Cardiac septum (tissue), 1 donor: ENCODE results near the gene IQCF2. TPM values are rescaled to one million over a fixed set of nuclear protein-coding genes. Genes with fewer than 3 reads are reported as not detected.
"Not testable (repeated sequence)": the region's sequence is repeated elsewhere in the genome, so short reads cannot be mapped to it uniquely, and the experiment has no call there.

ENCODE experiments used
- DNase-seq: peaks from one replicate; pipeline ENCODE4 v3.0.0-alpha.2; 2020; ENCODE audit warnings: low spot score
- intact Hi-C: fragments of 100-400 bp; cut with DNase I; formaldehyde crosslinking; loops from one replicate; pipeline ENCODE4 v1.14.0; 2022
- total RNA-seq: library from RNA; stranded (reverse); fragmentation: NEBNext Ultra II Directional; extraction: Animal tissue kit (Norgen Biotek cat#: 25700); gene quantifications from one replicate; pipeline ENCODE4 v1.2.1, GENCODE V29; 2021
- donor health status: DM: no; HTN: no; CAD: no.

The IQCF2 gene
- total RNA-seq, 1 donor from 2014 or later, result not detected

- DNase-seq, result no peak
- intact Hi-C loops, result no loop called here
These were observed 13.5 kb downstream of the IQCF2 start for GRCh38 chr3:51874889-51875288.

GRCh38 chr3:51875501-51875900, 14.1 kb downstream of the IQCF2 start, which contains the start of gene IQCF5:
Gene IQCF5 (minus strand): TSS chr3:51875601. CDS start chr3:51875531, 70 bp downstream.
- DNase-seq, result no peak
- intact Hi-C loops, result no loop called here

GRCh38 chr3:51876186-51876585, 14.8 kb downstream of the IQCF2 start:
- intact Hi-C loops, result no loop called here
- no peak for DNase-seq

GRCh38 chr3:51879937-51880336, 18.5 kb downstream of the IQCF2 start:
- intact Hi-C loops, result no loop called here
- DNase-seq, result no peak

- DNase-seq, result no peak
- intact Hi-C loops, result no loop called here
These were observed 25.0 kb downstream of the IQCF2 start for GRCh38 chr3:51886447-51886846.

GRCh38 chr3:51887620-51888019, 26.2 kb downstream of the IQCF2 start:
- DNase-seq, result no peak

GRCh38 chr3:51888463-51889105, 27.2 kb downstream of the IQCF2 start:
- intact Hi-C loops, result no loop called here
- DNase-seq, result no peak

More at GRCh38 chr3:51887620-51888019, 26.2 kb downstream of the IQCF2 start:
- intact Hi-C loops, result no loop called here

- DNase-seq, result no peak
- intact Hi-C loops, result no loop called here
These were observed 30.0 kb downstream of the IQCF2 start for GRCh38 chr3:51891242-51892039.

GRCh38 chr3:51894391-51894790, 33.0 kb downstream of the IQCF2 start:
- DNase-seq, result no peak
- intact Hi-C loops, result no loop called here

- no peak for DNase-seq
- intact Hi-C loops, result no loop called here
These were observed 33.5 kb downstream of the IQCF2 start for GRCh38 chr3:51894939-51895338.

- intact Hi-C loops, result no loop called here
- DNase-seq, result no peak
These were observed 35.3 kb downstream of the IQCF2 start for GRCh38 chr3:51896607-51897305.

GRCh38 chr3:51897391-51897790, 36.0 kb downstream of the IQCF2 start:
- no peak for DNase-seq

GRCh38 chr3:51900043-51900442, 38.6 kb downstream of the IQCF2 start:
- DNase-seq, intact Hi-C loops: not testable (repeated sequence)

More at GRCh38 chr3:51897391-51897790, 36.0 kb downstream of the IQCF2 start:
- intact Hi-C loops, result no loop called here

GRCh38 chr3:51902361-51902760, 40.9 kb downstream of the IQCF2 start:
- intact Hi-C loops, DNase-seq: not testable (repeated sequence)

- intact Hi-C loops, result no loop called here
- no peak for DNase-seq
These were observed 42.8 kb downstream of the IQCF2 start for GRCh38 chr3:51904034-51904823.

- intact Hi-C loops, result no loop called here
- no peak for DNase-seq
These were observed 46.6 kb downstream of the IQCF2 start for GRCh38 chr3:51908026-51908425.
